H1 (cell line): ENCODE data around the gene GYPC.

ENCODE experiments used
- ATF2 ChIP-seq: IDR thresholded peaks from 2 replicates; pipeline ENCODE4 v1.6.1; 2012; ENCODE audit warnings: low read length, inconsistent platforms
- CEBPB ChIP-seq: IDR thresholded peaks from 2 replicates; pipeline ENCODE4 v1.6.1; 2012; ENCODE audit warnings: low read depth, low read length
- EP300 ChIP-seq, 2 experiments: IDR thresholded peaks; 1 replicate in 1 of 2; 2 replicates in 1 of 2; pipeline ENCODE4 v1.6.1; 2011 to 2012; ENCODE audit warnings: low read depth in 2 of 2, low read length in 2 of 2, mild to moderate bottlenecking in 2 of 2, borderline replicate concordance in 1 of 2, inconsistent platforms in 1 of 2, moderate library complexity in 1 of 2
- RFX5 ChIP-seq: IDR thresholded peaks from 2 replicates; pipeline ENCODE4 v1.6.1; 2011; ENCODE audit warnings: low read depth, low read length, improper control_type of control experiment, borderline replicate concordance
- TF ChIP-seq, protein P1 (sequence below), 3 experiments: IDR thresholded peaks; 1 replicate in 2 of 3; 2 replicates in 1 of 3; pipeline versions ENCODE4 v1.5.1 to v1.6.1; 2011; ENCODE audit warnings: low read length in 3 of 3, mild to moderate bottlenecking in 3 of 3, inconsistent platforms in 2 of 3, low read depth in 1 of 3, moderate library complexity in 1 of 3; ENCODE audit not compliant: insufficient read depth in 1 of 3; ENCODE audit errors: control extremely low read depth in 1 of 3

- TF ChIP-seq, protein P1, sequence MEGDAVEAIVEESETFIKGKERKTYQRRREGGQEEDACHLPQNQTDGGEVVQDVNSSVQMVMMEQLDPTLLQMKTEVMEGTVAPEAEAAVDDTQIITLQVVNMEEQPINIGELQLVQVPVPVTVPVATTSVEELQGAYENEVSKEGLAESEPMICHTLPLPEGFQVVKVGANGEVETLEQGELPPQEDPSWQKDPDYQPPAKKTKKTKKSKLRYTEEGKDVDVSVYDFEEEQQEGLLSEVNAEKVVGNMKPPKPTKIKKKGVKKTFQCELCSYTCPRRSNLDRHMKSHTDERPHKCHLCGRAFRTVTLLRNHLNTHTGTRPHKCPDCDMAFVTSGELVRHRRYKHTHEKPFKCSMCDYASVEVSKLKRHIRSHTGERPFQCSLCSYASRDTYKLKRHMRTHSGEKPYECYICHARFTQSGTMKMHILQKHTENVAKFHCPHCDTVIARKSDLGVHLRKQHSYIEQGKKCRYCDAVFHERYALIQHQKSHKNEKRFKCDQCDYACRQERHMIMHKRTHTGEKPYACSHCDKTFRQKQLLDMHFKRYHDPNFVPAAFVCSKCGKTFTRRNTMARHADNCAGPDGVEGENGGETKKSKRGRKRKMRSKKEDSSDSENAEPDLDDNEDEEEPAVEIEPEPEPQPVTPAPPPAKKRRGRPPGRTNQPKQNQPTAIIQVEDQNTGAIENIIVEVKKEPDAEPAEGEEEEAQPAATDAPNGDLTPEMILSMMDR (IDR thresholded peaks at IDR 0.05; ENCODE audit: control extremely low read depth in 1 of 3, insufficient read depth in 1 of 3, low read depth in 1 of 3, low read length in 3 of 3), result no peak
- TF ChIP-seq ATF2 (no peak), CEBPB (no peak), EP300 (IDR thresholded peaks at IDR 0.05; ENCODE audit: borderline replicate concordance in 1 of 2, low read depth in 2 of 2, low read length in 2 of 2) (no peak), RFX5 (no peak)
These were observed 80.3 kb downstream of the GYPC start for GRCh38 chr2:126736133-126736874.
